Activated T-cell treated with anti-CD3 and anti-CD28 coated beads, Interleukin-2, amount 50 U/mL, for 24 hours (primary cell): ENCODE data around the gene TPM2.
A peak's percentile ranks its signal among the peaks of the same experiment; 100 is the strongest.
"Not testable (repeated sequence)": the region's sequence is repeated elsewhere in the genome, so short reads cannot be mapped to it uniquely, and the experiment has no call there.

Experiments
- DNase-seq: peaks from one replicate; pipeline ENCODE4 v3.0.0-alpha.2; 2020
- H3K27ac Mint-ChIP-seq: 2 replicates; pipeline ENCODE4 v1.8.0; 2020; ENCODE audit warnings: mild to moderate bottlenecking, mixed read lengths
- H3K27me3 Mint-ChIP-seq: 2 replicates; pipeline ENCODE4 v1.8.0; 2020; ENCODE audit warnings: mixed read lengths
- H3K36me3 Mint-ChIP-seq: 2 replicates; pipeline ENCODE4 v1.8.0; 2020; ENCODE audit warnings: low read depth, mixed read lengths
- H3K4me1 Mint-ChIP-seq: 2 replicates; pipeline ENCODE4 v1.8.0; 2020; ENCODE audit warnings: low read depth, mixed read lengths
- H3K4me3 Mint-ChIP-seq: 2 replicates; pipeline ENCODE4 v1.8.0; 2020; ENCODE audit warnings: mild to moderate bottlenecking, moderate library complexity, mixed read lengths
- H3K9me3 Mint-ChIP-seq: 2 replicates; pipeline ENCODE4 v1.8.0; 2020; ENCODE audit warnings: mixed read lengths

The TPM2 gene

GRCh38 chr9:35650341-35651158 lies 39.2 kb downstream of the TPM2 start, which contains the start of gene SIT1:
TSS of gene SIT1 (minus strand) at chr9:35650931. CDS start at chr9:35650853, 78 bp downstream.
- Mint-ChIP-seq H3K4me1 (peaks cover 69% of the 10 kb centered on the region), H3K36me3 (peaks cover 11% of the 10 kb centered on the region), H3K4me3 (peak within 1 kb of the TSS; percentile 85), H3K9me3 (no peaks in the 10 kb centered on the region), H3K27ac (peak within 1 kb of the TSS; percentile 94), H3K27me3 (no peaks in the 10 kb centered on the region)
- peak; percentile 67 for DNase-seq

- no peaks in the 10 kb centered on the region for H3K9me3 Mint-ChIP-seq
- peak overlapping the region; percentile 85 for H3K4me3 Mint-ChIP-seq
- peaks cover 74% of the 10 kb centered on the region for H3K4me1 Mint-ChIP-seq
- DNase-seq = peak; percentile 75
- no peaks in the 10 kb centered on the region for H3K27me3 Mint-ChIP-seq
- H3K27ac Mint-ChIP-seq = peak overlapping the region; percentile 94
- H3K36me3 Mint-ChIP-seq = peaks cover 11% of the 10 kb centered on the region
Observed at GRCh38 chr9:35649431-35650340, 40.0 kb downstream of the TPM2 start.

DNA sequence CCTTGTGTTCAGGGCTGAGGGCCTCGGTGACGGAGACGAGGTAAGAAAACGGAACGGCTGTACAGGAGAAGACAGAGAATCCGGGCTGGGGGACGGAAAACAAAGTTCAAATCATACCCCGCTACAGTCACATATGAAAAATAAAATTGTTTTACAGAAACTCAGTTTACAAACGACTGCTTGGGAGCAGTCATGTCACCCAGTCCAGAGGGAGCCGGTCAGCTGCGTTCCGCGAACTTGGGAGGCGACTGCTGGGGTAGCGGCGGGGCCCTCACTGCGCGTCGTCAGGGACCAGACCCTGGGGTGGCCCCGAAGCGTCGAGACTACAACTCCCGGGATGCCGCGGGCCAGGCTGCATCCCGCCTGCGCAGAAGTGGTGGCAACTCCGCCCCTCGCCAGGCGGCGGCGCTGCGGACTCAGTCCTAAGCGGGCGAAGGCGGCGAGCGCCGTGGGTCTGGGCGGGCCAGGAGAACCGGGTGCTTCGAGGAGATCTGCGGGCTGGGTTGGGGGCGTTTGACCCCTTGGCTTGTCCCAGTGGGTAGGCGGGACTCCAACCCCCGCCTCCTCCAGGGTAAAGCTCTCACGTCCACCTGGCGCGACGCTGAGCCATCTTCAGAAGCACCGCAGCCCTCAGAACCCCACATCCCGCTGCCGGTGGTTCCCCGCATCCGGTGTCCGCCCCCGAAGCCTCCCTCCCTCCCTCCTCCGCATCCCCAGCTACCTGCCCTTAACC lies 43.0 kb downstream of the TPM2 start:
- peak overlapping the region; percentile 91 for H3K27ac Mint-ChIP-seq
- H3K36me3 Mint-ChIP-seq = peaks cover 21% of the 10 kb centered on the region
- H3K4me1 Mint-ChIP-seq = peaks cover 72% of the 10 kb centered on the region
- H3K4me3 Mint-ChIP-seq = peak overlapping the region; percentile 84
- no peaks in the 10 kb centered on the region for H3K27me3 Mint-ChIP-seq
- H3K9me3 Mint-ChIP-seq = no peaks in the 10 kb centered on the region
- DNase-seq = peak; percentile 96

DNA sequence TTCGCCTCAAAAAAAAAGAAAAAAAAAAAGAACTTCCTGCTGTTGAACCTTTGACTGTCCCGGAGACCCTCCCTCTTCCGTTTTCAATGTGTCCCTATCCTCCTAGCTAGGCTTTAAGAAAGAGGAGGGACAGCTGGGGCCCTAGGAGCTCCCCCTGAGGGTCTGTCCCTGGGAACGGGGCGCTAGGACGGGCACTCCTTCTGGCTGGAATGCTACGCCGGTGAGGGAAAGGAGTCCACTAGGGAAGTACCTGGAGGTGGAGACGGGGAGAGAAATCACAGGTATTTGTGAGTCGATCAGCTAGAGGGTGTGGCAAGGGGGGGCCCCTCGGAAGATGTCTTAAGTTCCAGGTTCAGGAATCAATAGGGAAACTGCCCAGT lies 43.6 kb downstream of the TPM2 start:
- H3K36me3 Mint-ChIP-seq = peaks cover 21% of the 10 kb centered on the region
- DNase-seq = no peak
- H3K4me3 Mint-ChIP-seq = peak overlapping the region; percentile 84
- H3K27ac Mint-ChIP-seq = peak overlapping the region; percentile 91
- H3K27me3 Mint-ChIP-seq = no peaks in the 10 kb centered on the region
- H3K4me1 Mint-ChIP-seq = peaks cover 71% of the 10 kb centered on the region
- H3K9me3 Mint-ChIP-seq = no peaks in the 10 kb centered on the region

GRCh38 chr9:35645736-35646135 lies 44.0 kb downstream of the TPM2 start:
- Mint-ChIP-seq H3K4me1 (peaks cover 69% of the 10 kb centered on the region), H3K36me3 (peaks cover 25% of the 10 kb centered on the region), H3K27ac (peak overlapping the region; percentile 91), H3K4me3 (peak overlapping the region; percentile 84)
- H3K9me3 Mint-ChIP-seq, H3K27me3 Mint-ChIP-seq: not testable (repeated sequence)
- DNase-seq = peak; percentile 32

DNA sequence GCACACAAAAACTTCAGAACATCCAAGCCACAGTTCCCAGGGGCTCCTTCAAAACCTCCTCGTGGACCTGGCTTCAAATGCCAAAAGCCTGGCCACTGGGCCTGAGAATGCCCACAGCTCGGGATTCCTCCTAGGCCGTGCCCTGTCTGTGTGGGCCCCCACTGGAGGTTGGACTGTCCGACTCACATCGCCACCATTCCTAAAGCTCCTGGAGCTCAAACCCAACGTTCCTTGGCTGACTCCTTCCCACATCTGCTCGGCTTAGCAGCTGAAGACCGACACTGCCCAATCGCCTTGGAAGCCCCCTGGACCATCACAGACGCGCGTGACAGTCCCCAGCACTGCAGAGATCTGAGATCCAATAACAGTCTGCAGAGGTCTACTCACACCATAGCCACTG lies 46.7 kb downstream of the TPM2 start:
- peaks cover 26% of the 10 kb centered on the region for H3K36me3 Mint-ChIP-seq
- peak overlapping the region; percentile 41 for H3K27ac Mint-ChIP-seq
- H3K9me3 Mint-ChIP-seq = no peaks in the 10 kb centered on the region
- H3K4me3 Mint-ChIP-seq = no peak overlapping the region
- no peaks in the 10 kb centered on the region for H3K27me3 Mint-ChIP-seq
- DNase-seq = peak; percentile 12
- H3K4me1 Mint-ChIP-seq = peaks cover 65% of the 10 kb centered on the region

GRCh38 chr9:35641478-35641877 lies 48.2 kb downstream of the TPM2 start:
- not testable (repeated sequence) for H3K27me3 Mint-ChIP-seq, H3K27ac Mint-ChIP-seq, H3K4me3 Mint-ChIP-seq, H3K9me3 Mint-ChIP-seq
- peak; percentile 3 for DNase-seq
- Mint-ChIP-seq H3K36me3 (peaks cover 24% of the 10 kb centered on the region), H3K4me1 (peaks cover 68% of the 10 kb centered on the region)

GRCh38 chr9:35640431-35640830 lies 49.3 kb downstream of the TPM2 start:
- not testable (repeated sequence) for H3K9me3 Mint-ChIP-seq, H3K27me3 Mint-ChIP-seq, H3K4me3 Mint-ChIP-seq, H3K27ac Mint-ChIP-seq
- Mint-ChIP-seq H3K4me1 (peaks cover 70% of the 10 kb centered on the region), H3K36me3 (peaks cover 19% of the 10 kb centered on the region)
- DNase-seq = peak; percentile 18

DNA sequence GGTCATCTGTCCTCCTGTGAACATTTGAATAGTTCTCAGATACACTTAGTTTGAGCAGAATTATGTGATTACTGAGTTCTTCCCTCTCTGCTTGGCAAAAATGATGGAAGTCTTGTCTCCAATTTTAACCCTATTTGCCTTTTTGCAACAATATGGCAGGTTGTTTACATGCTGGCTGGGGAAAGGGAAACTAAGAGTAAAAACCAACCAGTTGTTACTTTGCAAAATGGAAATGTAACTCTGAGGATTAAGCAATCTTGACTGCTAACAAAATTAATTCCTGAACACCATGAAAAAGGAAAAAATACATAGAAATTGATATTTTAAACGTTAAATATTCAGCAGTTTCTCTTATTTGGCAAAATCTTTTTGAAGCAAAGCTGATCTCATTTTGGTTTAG lies 50.1 kb downstream of the TPM2 start:
- DNase-seq = no peak
- H3K4me1 Mint-ChIP-seq = peaks cover 73% of the 10 kb centered on the region
- no peaks in the 10 kb centered on the region for H3K9me3 Mint-ChIP-seq
- H3K36me3 Mint-ChIP-seq = peaks cover 18% of the 10 kb centered on the region
- H3K27me3 Mint-ChIP-seq = no peaks in the 10 kb centered on the region
- H3K4me3 Mint-ChIP-seq = peak overlapping the region; percentile 48
- H3K27ac Mint-ChIP-seq = peak overlapping the region; percentile 83

GRCh38 chr9:35639225-35639624 lies 50.5 kb downstream of the TPM2 start:
- Mint-ChIP-seq H3K27ac (peak overlapping the region; percentile 83), H3K4me3 (peak overlapping the region; percentile 48), H3K4me1 (peaks cover 71% of the 10 kb centered on the region), H3K36me3 (peaks cover 14% of the 10 kb centered on the region)
- H3K27me3 Mint-ChIP-seq, H3K9me3 Mint-ChIP-seq, DNase-seq: not testable (repeated sequence)

- H3K36me3 Mint-ChIP-seq = peaks cover 14% of the 10 kb centered on the region
- peaks cover 71% of the 10 kb centered on the region for H3K4me1 Mint-ChIP-seq
- not testable (repeated sequence) for H3K9me3 Mint-ChIP-seq, H3K27me3 Mint-ChIP-seq
- peak; percentile 41 for DNase-seq
- H3K27ac Mint-ChIP-seq = peak overlapping the region; percentile 77
- peak overlapping the region; percentile 48 for H3K4me3 Mint-ChIP-seq
Observed at GRCh38 chr9:35638751-35639150, 51.0 kb downstream of the TPM2 start.

- peak; percentile 27 for DNase-seq
- H3K27me3 Mint-ChIP-seq, H3K4me3 Mint-ChIP-seq, H3K36me3 Mint-ChIP-seq, H3K9me3 Mint-ChIP-seq: not testable (repeated sequence)
- H3K27ac Mint-ChIP-seq = peak overlapping the region; percentile 74
- peaks cover 63% of the 10 kb centered on the region for H3K4me1 Mint-ChIP-seq
Observed at GRCh38 chr9:35637427-35637955, 52.2 kb downstream of the TPM2 start.

DNA sequence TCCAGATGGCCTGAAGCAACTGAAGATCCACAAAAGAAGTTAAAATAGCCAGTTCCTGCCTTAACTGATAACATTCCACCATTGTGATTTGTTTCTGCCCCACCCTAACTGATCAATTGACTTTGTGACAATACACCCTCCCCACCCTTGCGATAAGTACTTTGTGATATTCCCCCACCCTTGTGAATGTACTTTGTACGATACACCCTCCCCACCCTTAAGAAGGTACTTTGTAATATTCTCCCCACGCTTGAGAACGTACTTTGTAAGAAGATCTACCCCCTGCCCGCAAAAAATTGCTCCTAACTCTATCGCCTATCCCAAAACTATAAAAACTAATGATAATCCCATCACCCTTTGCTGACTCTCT lies 52.9 kb downstream of the TPM2 start:
- not testable (repeated sequence) for H3K36me3 Mint-ChIP-seq, H3K9me3 Mint-ChIP-seq, H3K4me3 Mint-ChIP-seq, H3K27me3 Mint-ChIP-seq, DNase-seq
- H3K27ac Mint-ChIP-seq = peak overlapping the region; percentile 18
- peaks cover 63% of the 10 kb centered on the region for H3K4me1 Mint-ChIP-seq
